GM12878 (cell line): ENCODE results near the gene MISFA. TPM values are rescaled to one million over a fixed set of nuclear protein-coding genes. Genes with fewer than 3 reads are reported as not detected.

Source experiments
- ATAC-seq: fragments of 200-7000 bp; cut with Tn5 transposase; 3 replicates; pipeline ENCODE4 v1.9.1; 2020; ENCODE audit warnings: mild to moderate bottlenecking, moderate library complexity
- BruUV-seq: library from RNA; stranded (reverse); fragments of 400-500 nt; replicated peaks from 2 replicates; lab custom pipeline; 2021; lab: Mats Ljungman, UMichigan
- CTCF ChIA-PET: fragments of 300-600 bp; sonication (Branson Sonifier 250); formaldehyde crosslinking; extraction: SDS; loops from one replicate; lab custom pipeline; 2021; ENCODE audit warnings: inconsistent platforms; lab: Yijun Ruan, JAX
- POLR2A ChIA-PET: fragments of 350-600 bp; formaldehyde crosslinking; extraction: SDS; loops from one replicate; lab custom pipeline; 2021; ENCODE audit warnings: inconsistent platforms; lab: Charles Lee
- RAD21 ChIA-PET: fragments of 300-600 bp; sonication (Branson Sonifier 250); formaldehyde crosslinking; loops from one replicate; lab custom pipeline; 2023; ENCODE audit warnings: antibody characterized with exemption; ENCODE audit not compliant: unreplicated experiment; lab: Charles Lee
- SMC1A ChIA-PET: fragments of 300-600 bp; sonication (Branson Sonifier 250); formaldehyde crosslinking; loops from one replicate; lab custom pipeline; 2023; ENCODE audit not compliant: unreplicated experiment, uncharacterized antibody; lab: Charles Lee
- DNase-seq: peaks from one replicate; pipeline ENCODE4 v3.0.0-alpha.2; 2011; ENCODE audit warnings: low read depth, low spot score
- FAIRE-seq: peaks from 3 replicates; lab custom pipeline; 2011; peaks lifted over from hg19 to GRCh38; lab: Jason Lieb, UNC
- H2AFZ ChIP-seq: 2 replicates; pipeline ENCODE4 v1.6.0; 2011; ENCODE audit warnings: low read depth, low read length, control low read depth; ENCODE audit not compliant: control insufficient read depth
- H3K27ac ChIP-seq: 2 replicates; pipeline ENCODE4 v1.5.1; 2011; ENCODE audit warnings: control low read depth; ENCODE audit not compliant: control insufficient read depth, insufficient read depth
- H3K27me3 ChIP-seq, 2 experiments: replicated peaks in 1 of 2; 2 replicates each; pipeline versions ENCODE4 v1.6.0 to v1.6.1; 2011; ENCODE audit warnings: low read length in 1 of 2; ENCODE audit not compliant: control insufficient read depth in 2 of 2, insufficient read depth in 2 of 2
- H3K36me3 ChIP-seq, 2 experiments: 2 replicates each; pipeline ENCODE4 v1.5.1; 2011; ENCODE audit warnings: low read length in 1 of 2; ENCODE audit not compliant: control insufficient read depth in 2 of 2, insufficient read depth in 2 of 2
- H3K4me1 ChIP-seq: 2 replicates; pipeline ENCODE4 v1.6.1; 2011; ENCODE audit warnings: mild to moderate bottlenecking, low read length, moderate library complexity, mixed read lengths; ENCODE audit not compliant: control insufficient read depth, insufficient read depth
- H3K4me2 ChIP-seq: 2 replicates; pipeline ENCODE4 v1.6.0; 2011; ENCODE audit warnings: control low read depth; ENCODE audit not compliant: control insufficient read depth, insufficient read depth
- H3K4me3 ChIP-seq: fragments of 200-600 bp; sonication (generic); 2 replicates; pipeline ENCODE4 v1.5.1; 2016
- H3K79me2 ChIP-seq: 2 replicates; pipeline ENCODE4 v1.6.0; 2011; ENCODE audit warnings: low read length; ENCODE audit not compliant: control insufficient read depth, insufficient read depth
- H3K9ac ChIP-seq: 2 replicates; pipeline ENCODE4 v1.8.0; 2011; ENCODE audit warnings: low read length, control low read depth, mixed read lengths; ENCODE audit not compliant: control insufficient read depth, insufficient read depth
- H3K9me3 ChIP-seq: replicated peaks from 3 replicates; pipeline ENCODE4 v1.5.1; 2011; ENCODE audit warnings: mild to moderate bottlenecking, low read length; ENCODE audit not compliant: control insufficient read depth, insufficient read depth
- H4K20me1 ChIP-seq: 2 replicates; pipeline ENCODE4 v1.6.0; 2011; ENCODE audit not compliant: control insufficient read depth, insufficient read depth
- BCL11A ChIP-seq: IDR thresholded peaks from 2 replicates; pipeline ENCODE4 v1.6.1; 2011; ENCODE audit warnings: low read depth, low read length
- FOXK2 ChIP-seq: fragments of 450-650 bp; IDR thresholded peaks from 2 replicates; pipeline ENCODE4 v1.6.1; 2017; ENCODE audit warnings: mild to moderate bottlenecking, moderate library complexity
- IRF4 ChIP-seq: IDR thresholded peaks from 2 replicates; pipeline ENCODE4 v1.6.1; 2011; ENCODE audit warnings: low read depth, low read length
- NBN ChIP-seq: fragments of 450-650 bp; IDR thresholded peaks from 2 replicates; pipeline ENCODE4 v1.6.1; 2016
- NR2F1 ChIP-seq: fragments of 450-650 bp; conservative IDR thresholded peaks from 2 replicates; pipeline ENCODE4 v1.6.1; 2017; ENCODE audit warnings: mild to moderate bottlenecking
- RELA ChIP-seq: fragments of 450-650 bp; IDR thresholded peaks from 2 replicates; pipeline ENCODE4 v1.8.0; 2014; ENCODE audit warnings: borderline replicate concordance; ENCODE audit not compliant: partially characterized antibody
- SUZ12 ChIP-seq: fragments of 200-600 bp; sonication (generic); IDR thresholded peaks from one replicate; pipeline ENCODE4 v1.6.1; 2018; ENCODE audit warnings: antibody characterized with exemption, mild to moderate bottlenecking; ENCODE audit not compliant: unreplicated experiment
- ZNF207 ChIP-seq: fragments of 450-650 bp; IDR thresholded peaks from 2 replicates; pipeline ENCODE4 v1.6.1; 2014; ENCODE audit warnings: antibody characterized with exemption, mild to moderate bottlenecking, borderline replicate concordance
- ZNF384 ChIP-seq: IDR thresholded peaks from 2 replicates; pipeline ENCODE4 v1.6.1; 2012; ENCODE audit warnings: low read depth, mild to moderate bottlenecking, low read length, improper control_type of control experiment, borderline replicate concordance
- ZNF592 ChIP-seq: fragments of 450-650 bp; IDR thresholded peaks from 2 replicates; pipeline ENCODE4 v1.6.1; 2017; ENCODE audit warnings: mild to moderate bottlenecking, moderate library complexity
- WGBS: methylation state at CpG from one replicate; pipeline ENCODE4 v1.1.6; 2016; ENCODE audit warnings: low lambda C conversion rate; ENCODE audit not compliant: insufficient replicate concordance, insufficient coverage; ENCODE audit errors: missing lambda C conversion rate; 5-methylcytosine and 5-hydroxymethylcytosine counted together
- in situ Hi-C: fragments of 300-500 bp; cut with MboI; formaldehyde crosslinking; loops from 9 replicates; pipeline ENCODE4 v1.14.3; 2018; ENCODE audit warnings: mixed read lengths
- intact Hi-C: fragments of 100-400 bp; cut with micrococcal nuclease; formaldehyde crosslinking; loops from one replicate; pipeline ENCODE4 v1.14.2; 2022; ENCODE audit not compliant: unreplicated experiment
- polyA plus RNA-seq, 11 experiments: library from polyadenylated mRNA; depleted of rRNA in 4 of 11; unstranded in 6 of 11; stranded (reverse) in 5 of 11; fragments of >200 nt; fragmentation: Nextera tagmentation in 4 of 11; fragmentation: Illumina TruSeq in 1 of 11; extraction: Ambion mirVana in 4 of 11; extraction: Trizol in 1 of 11; gene quantifications; 1 replicate in 1 of 11; 2 replicates in 10 of 11; pipeline versions ENCODE4 v1.2.1 to v1.2.3, GENCODE V29; 2011 to 2016; ENCODE audit warnings: inconsistent platforms in 2 of 11, missing spikeins in 2 of 11, low read depth in 1 of 11
- total RNA-seq, 4 experiments: library from RNA; depleted of rRNA in 3 of 4; stranded (reverse); fragments of >200 nt in 3 of 4; fragmentation: Illumina TruSeq in 1 of 4; extraction: Trizol in 1 of 4; gene quantifications; 2 replicates each; pipeline versions ENCODE4 v1.2.1 to v1.2.3, GENCODE V29; 2013 to 2021

The MISFA gene
- total and polyA plus RNA-seq, 10 of the 15 experiments (the other 5 are each of a cell fraction or from before 2014, with no cell fraction given), result 0.88 to 4.6 (median 2.3) TPM; not detected in 1

- 93% methylated on average over 1 of the region's 1 CpG for WGBS
- Histone ChIP-seq H3K27ac (no peak overlapping the region), H3K4me1 (0 out of 2 replicates have a peak, but pooled peaks cover 6% of the 10 kb centered on the region), H3K27me3 (no peaks in the 10 kb centered on the region), H3K36me3 (no peaks in the 10 kb centered on the region; a peak in 1 of 4 replicates), H3K79me2 (peaks cover 50% of the 10 kb centered on the region), H3K4me2 (no peak overlapping the region), H3K9ac (no peak overlapping the region), H3K4me3 (no peak overlapping the region), H2AFZ (no peak overlapping the region), H4K20me1 (peaks cover 5% of the 10 kb centered on the region; the same call in 1 of the 2 replicates), H3K9me3 (no peaks in the 10 kb centered on the region; the same call in 2 of the 3 replicates)
- no peak for FAIRE-seq
- in situ Hi-C loops (no loop called here), intact Hi-C loops (no loop called here)
- ChIA-PET SMC1A (interaction anchor here (13.9 kb wide), 1 partner anchor 9 kb away, joined by 188 read pairs; the partner anchor contains the start of gene SPTY2D1), RAD21 (no interaction called here), CTCF (interaction anchor here (0.7 to 1.9 kb wide), 6 partner anchors 8 to 1645 kb away, joined by 3 to 6 read pairs (median 4); no protein-coding TSS in a partner anchor), POLR2A (interaction anchor here (0.6 to 2.0 kb wide), 2 partner anchors 9 to 14 kb away, joined by 3 to 9 read pairs; partner anchors contain the start of gene SPTY2D1)
- no TSS peak for BruUV-seq
- no peak for DNase-seq
- no peak for TF ChIP-seq NR2F1
- TF ChIP-seq ZNF384, result no peak
- TF ChIP-seq SUZ12, result no peak
- TF ChIP-seq ZNF592, result no peak
- TF ChIP-seq FOXK2, result no peak
- TF ChIP-seq ZNF207, result no peak
- no peak for TF ChIP-seq RELA
- TF ChIP-seq IRF4, result no peak
- no peak for TF ChIP-seq NBN
- no peak for TF ChIP-seq BCL11A
- ATAC-seq, result no peak
These were observed 24.6 kb downstream of the MISFA start for GRCh38 chr11:18624161-18624560.
